ENCODE measurements around the gene ECPAS.

GRCh38 chr9:111350556-111350955 is 133.6 kb downstream of the ECPAS start:
- no peak for TF ChIP-seq CTCF (optimal IDR thresholded peaks at IDR 0.05 in 1 of 3, IDR thresholded peaks at IDR 0.05 in 1 of 3, conservative IDR thresholded peaks at IDR 0.05 in 1 of 3; ENCODE audit: extremely low read depth in 1 of 3, insufficient read depth in 2 of 3, low read length in 3 of 3)
- TF ChIP-seq EZH2 (IDR thresholded peaks at IDR 0.05; ENCODE audit: low read length) = no peak
